CD14-positive monocyte (primary cell): Measurements from ENCODE around the gene CNPY2. TPM values are rescaled to one million over a fixed set of nuclear protein-coding genes. Genes with fewer than 3 reads are reported as not detected.
A peak's percentile ranks its signal among the peaks of the same experiment; 100 is the strongest.

ENCODE experiments used
- DNase-seq, 3 donors: peaks; one replicate each; pipeline ENCODE4 v3.0.0-alpha.2; 2011 to 2022
- H2AFZ ChIP-seq: 2 replicates; pipeline ENCODE4 v1.6.0; 2012; ENCODE audit warnings: mild to moderate bottlenecking, low read depth, low read length, inconsistent platforms; ENCODE audit not compliant: insufficient read depth, poor library complexity, severe bottlenecking
- H3K27ac ChIP-seq, 2 donors: 1 replicate in 1 of 2; 2 replicates in 1 of 2; pipeline ENCODE4 v1.5.1; 2012 to 2013; ENCODE audit warnings: low read length in 2 of 2, control low read depth in 1 of 2, inconsistent platforms in 1 of 2, low read depth in 1 of 2, mild to moderate bottlenecking in 1 of 2
- H3K27me3 ChIP-seq, 2 donors: one replicate each; pipeline versions ENCODE4 v1.6.0 to v1.6.1; 2011 to 2013; ENCODE audit warnings: low read length in 2 of 2; ENCODE audit not compliant: control insufficient read depth in 2 of 2, insufficient read depth in 2 of 2
- H3K36me3 ChIP-seq, 2 donors: replicated peaks in 1 of 2; 1 replicate in 1 of 2; 2 replicates in 1 of 2; pipeline versions ENCODE4 v1.5.1 to v1.6.1; 2012 to 2013; ENCODE audit warnings: low read length in 2 of 2, control low read depth in 1 of 2, inconsistent platforms in 1 of 2, mild to moderate bottlenecking in 1 of 2; ENCODE audit not compliant: insufficient read depth in 2 of 2, control insufficient read depth in 1 of 2
- H3K4me1 ChIP-seq, 2 donors: 1 replicate in 1 of 2; 2 replicates in 1 of 2; pipeline versions ENCODE4 v1.5.1 to v1.6.1; 2012 to 2013; ENCODE audit warnings: low read length in 2 of 2, control low read depth in 1 of 2, inconsistent platforms in 1 of 2, mild to moderate bottlenecking in 1 of 2, moderate library complexity in 1 of 2; ENCODE audit not compliant: insufficient read depth in 2 of 2, control insufficient read depth in 1 of 2
- H3K4me2 ChIP-seq: replicated peaks from 2 replicates; pipeline ENCODE3; 2012; ENCODE audit warnings: low read length, moderate library complexity, mild to moderate bottlenecking; ENCODE audit not compliant: poor library complexity, severe bottlenecking; ENCODE audit errors: extremely low read depth
- H3K4me3 ChIP-seq, 3 experiments: fragments of 200-600 bp in 1 of 3; sonication (generic) in 1 of 3; replicated peaks in 1 of 3; 1 replicate in 2 of 3; 2 replicates in 1 of 3; pipeline ENCODE4 v1.5.1; 2011 to 2013; ENCODE audit warnings: low read length in 3 of 3, mild to moderate bottlenecking in 3 of 3, control low read depth in 2 of 3, low read depth in 2 of 3, inconsistent platforms in 1 of 3, moderate library complexity in 1 of 3
- H3K79me2 ChIP-seq: 2 replicates; pipeline ENCODE4 v1.6.0; 2012; ENCODE audit warnings: mild to moderate bottlenecking, control low read depth, inconsistent platforms, low read length, moderate library complexity; ENCODE audit not compliant: insufficient read depth
- H3K9ac ChIP-seq: 2 replicates; pipeline ENCODE4 v1.6.0; 2017; ENCODE audit warnings: low read length, mild to moderate bottlenecking; ENCODE audit not compliant: insufficient read depth, poor library complexity, severe bottlenecking
- H3K9me3 ChIP-seq, 2 donors: replicated peaks in 1 of 2; 1 replicate in 1 of 2; 2 replicates in 1 of 2; pipeline versions ENCODE4 v1.5.1 to v1.6.1; 2012 to 2013; ENCODE audit warnings: low read length in 2 of 2, control low read depth in 1 of 2; ENCODE audit not compliant: control insufficient read depth in 1 of 2, insufficient read depth in 1 of 2
- H4K20me1 ChIP-seq: 2 replicates; pipeline ENCODE4 v1.6.0; 2012; ENCODE audit warnings: mild to moderate bottlenecking, low read length, control low read depth, moderate library complexity; ENCODE audit not compliant: insufficient read depth
- H3K27ac Mint-ChIP-seq, 7 donors: one replicate each; pipeline ENCODE4 v1.8.0; 2020; ENCODE audit warnings: mild to moderate bottlenecking in 7 of 7, mixed read lengths in 7 of 7, moderate library complexity in 6 of 7, inconsistent platforms in 2 of 7
- H3K27me3 Mint-ChIP-seq, 3 donors: one replicate each; pipeline ENCODE4 v1.8.0; 2021 to 2022; ENCODE audit warnings: low read depth in 3 of 3, mild to moderate bottlenecking in 3 of 3, mixed read lengths in 3 of 3, moderate library complexity in 3 of 3, inconsistent platforms in 1 of 3
- H3K36me3 Mint-ChIP-seq, 2 donors: one replicate each; pipeline ENCODE4 v1.8.0; 2020; ENCODE audit warnings: mixed read lengths in 2 of 2, inconsistent platforms in 1 of 2, mild to moderate bottlenecking in 1 of 2
- H3K4me1 Mint-ChIP-seq: one replicate; pipeline ENCODE4 v1.8.0; 2020; ENCODE audit warnings: mild to moderate bottlenecking, mixed read lengths
- H3K4me3 Mint-ChIP-seq, 2 donors: one replicate each; pipeline ENCODE4 v1.8.0; 2020; ENCODE audit warnings: mild to moderate bottlenecking in 2 of 2, mixed read lengths in 2 of 2, moderate library complexity in 1 of 2
- H3K9me3 Mint-ChIP-seq, 7 donors: one replicate each; pipeline ENCODE4 v1.8.0; 2020 to 2022; ENCODE audit warnings: mixed read lengths in 7 of 7, mild to moderate bottlenecking in 6 of 7, moderate library complexity in 6 of 7, inconsistent platforms in 2 of 7
- WGBS: methylation state at CpG from one replicate; pipeline ENCODE4 v1.1.5; 2013; ENCODE audit warnings: missing lambda C conversion rate; ENCODE audit not compliant: insufficient coverage; 5-methylcytosine and 5-hydroxymethylcytosine counted together
- intact Hi-C, 2 donors: fragments of 100-400 bp; cut with micrococcal nuclease; formaldehyde crosslinking; loops; one replicate each; pipeline versions ENCODE4 v1.15.0 to v1.15.1; 2023
- polyA plus RNA-seq, 3 donors: library from polyadenylated mRNA; depleted of rRNA in 1 of 3; unstranded in 2 of 3; stranded (reverse) in 1 of 3; fragments of 300-500 nt in 2 of 3; fragments of >200 nt in 1 of 3; fragmentation: Illumina TruSeq in 2 of 3; gene quantifications; 1 replicate in 2 of 3; 2 replicates in 1 of 3; pipeline ENCODE4 v1.2.3, GENCODE V29; 2012 to 2021
- TF ChIP-seq, protein P1 (sequence below): fragments of 200-600 bp; IDR thresholded peaks from one replicate; pipeline ENCODE4 v1.8.0; 2022; ENCODE audit warnings: antibody characterized with exemption, mild to moderate bottlenecking

Gene CNPY2
- polyA plus RNA-seq, 3 donors: 50.4 to 122 (median 121) TPM

DNA sequence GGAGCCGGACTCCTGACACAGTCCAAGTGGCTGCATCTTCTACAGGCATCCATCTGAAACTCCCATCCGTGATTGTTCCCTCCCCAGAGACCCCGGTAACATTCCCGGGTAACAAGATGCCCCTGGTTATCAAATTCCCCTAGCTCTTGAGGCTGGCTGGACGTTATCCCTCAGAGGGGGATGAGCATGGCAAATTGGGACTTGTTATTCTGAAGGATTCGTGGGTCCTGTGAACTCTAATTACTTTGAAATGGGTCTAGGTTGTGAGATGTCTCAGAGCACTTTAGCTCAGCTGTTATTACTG, 18.7 kb upstream of the CNPY2 start:
- TF ChIP-seq, protein P1, sequence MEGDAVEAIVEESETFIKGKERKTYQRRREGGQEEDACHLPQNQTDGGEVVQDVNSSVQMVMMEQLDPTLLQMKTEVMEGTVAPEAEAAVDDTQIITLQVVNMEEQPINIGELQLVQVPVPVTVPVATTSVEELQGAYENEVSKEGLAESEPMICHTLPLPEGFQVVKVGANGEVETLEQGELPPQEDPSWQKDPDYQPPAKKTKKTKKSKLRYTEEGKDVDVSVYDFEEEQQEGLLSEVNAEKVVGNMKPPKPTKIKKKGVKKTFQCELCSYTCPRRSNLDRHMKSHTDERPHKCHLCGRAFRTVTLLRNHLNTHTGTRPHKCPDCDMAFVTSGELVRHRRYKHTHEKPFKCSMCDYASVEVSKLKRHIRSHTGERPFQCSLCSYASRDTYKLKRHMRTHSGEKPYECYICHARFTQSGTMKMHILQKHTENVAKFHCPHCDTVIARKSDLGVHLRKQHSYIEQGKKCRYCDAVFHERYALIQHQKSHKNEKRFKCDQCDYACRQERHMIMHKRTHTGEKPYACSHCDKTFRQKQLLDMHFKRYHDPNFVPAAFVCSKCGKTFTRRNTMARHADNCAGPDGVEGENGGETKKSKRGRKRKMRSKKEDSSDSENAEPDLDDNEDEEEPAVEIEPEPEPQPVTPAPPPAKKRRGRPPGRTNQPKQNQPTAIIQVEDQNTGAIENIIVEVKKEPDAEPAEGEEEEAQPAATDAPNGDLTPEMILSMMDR: peak; percentile 38

DNA sequence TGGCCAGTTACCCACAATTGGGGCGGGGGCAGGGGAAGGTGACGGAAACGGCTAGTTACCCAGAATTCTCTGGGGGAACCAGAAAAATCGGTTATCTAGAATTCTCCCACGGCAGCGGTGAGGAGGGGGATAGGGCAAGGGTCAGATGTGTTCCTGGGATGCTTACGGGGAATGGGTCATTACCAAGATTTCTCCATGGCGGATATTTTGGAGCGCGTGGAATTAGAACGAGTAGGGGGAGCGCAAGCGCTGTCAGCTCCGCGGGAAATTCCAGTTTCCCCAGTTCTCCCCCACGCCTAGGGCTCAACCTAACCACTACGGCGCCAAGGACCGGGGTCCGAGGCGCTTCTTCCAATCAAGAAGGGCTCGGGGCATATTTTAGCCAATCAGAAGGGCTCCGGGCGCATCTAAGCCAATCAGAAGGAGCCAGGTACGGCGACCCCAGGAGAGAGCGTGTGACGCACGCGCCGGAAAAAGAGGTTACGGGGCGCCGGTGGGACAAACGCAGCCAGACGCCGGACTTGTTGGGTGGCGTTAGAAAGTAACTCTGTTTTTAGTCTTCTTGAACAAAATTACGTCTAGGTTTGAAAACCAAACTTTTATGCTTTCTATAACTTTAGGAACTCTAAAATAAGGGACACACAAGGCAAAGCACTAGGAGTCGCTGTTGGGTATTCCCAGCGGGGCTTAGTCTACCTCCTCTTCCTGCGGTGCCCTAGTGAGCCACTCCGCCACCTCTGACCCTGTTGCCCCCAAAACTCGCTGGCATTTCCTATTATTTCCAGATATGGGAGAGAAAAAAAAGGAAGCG, 18.1 kb upstream of the CNPY2 start, which contains the start of gene PAN2:
Gene PAN2, minus strand, starts transcription at position 322 of the 811 bp plus-strand sequence. CDS start 906 bp downstream, outside the sequence.
- peak within 1 kb of the TSS; percentile 50 to 79 (median 64) for H3K4me3 ChIP-seq
- H2AFZ ChIP-seq: peak within 1 kb of the TSS; percentile 82
- no peaks in the 10 kb centered on the region for H3K27me3 ChIP-seq
- H3K36me3 ChIP-seq: no peaks in the 10 kb centered on the region
- H3K9ac ChIP-seq: peak within 1 kb of the TSS; percentile 90
- TF ChIP-seq, protein P1: peak; percentile 74
- Mint-ChIP-seq H3K27ac (peak within 1 kb of the TSS; percentile 99 to 100 (median 100)), H3K4me1 (peaks cover 53% of the 10 kb centered on the region), H3K27me3 (peaks cover 0 to 3% (median 2%) of the 10 kb centered on the region in 3 donors), H3K9me3 (peaks cover 0 to 3% (median 0%) of the 10 kb centered on the region in 7 donors), H3K4me3 (peak within 1 kb of the TSS; percentile 83 to 94), H3K36me3 (peaks cover 3 to 8% of the 10 kb centered on the region in 2 donors)
- DNase-seq: peak; percentile 93 to 97 (median 93)
- intact Hi-C loops: loop anchor here in 1 of 2 donors (2.0 to 10.0 kb wide), 2 partner anchors 17 to 131 kb away; partner anchors contain the start of gene SPRYD4
- H3K27ac ChIP-seq: peak within 1 kb of the TSS; percentile 94 to 99
- no peaks in the 10 kb centered on the region for H4K20me1 ChIP-seq
- peaks cover 53 to 56% of the 10 kb centered on the region in 2 donors for H3K4me1 ChIP-seq
- peaks cover 17% of the 10 kb centered on the region for H3K79me2 ChIP-seq
- H3K4me2 ChIP-seq: peak within 1 kb of the TSS; percentile 83
- WGBS: 0% methylated on average over 27 of the region's 45 CpGs
- H3K9me3 ChIP-seq: no peaks in the 10 kb centered on the region

More for the DNA sequence above, 18.7 kb upstream of the CNPY2 start:
- H3K36me3 Mint-ChIP-seq: peaks cover 3 to 8% of the 10 kb centered on the region in 2 donors
- no peaks in the 10 kb centered on the region for H4K20me1 ChIP-seq
- H2AFZ ChIP-seq: peak overlapping the region; percentile 82
- peaks cover 0 to 3% (median 2%) of the 10 kb centered on the region in 3 donors for H3K27me3 Mint-ChIP-seq
- peaks cover 59% of the 10 kb centered on the region for H3K4me1 Mint-ChIP-seq
- H3K27me3 ChIP-seq: no peaks in the 10 kb centered on the region
- H3K79me2 ChIP-seq: peaks cover 17% of the 10 kb centered on the region
- no peaks in the 10 kb centered on the region for H3K9me3 ChIP-seq
- H3K27ac Mint-ChIP-seq: peak overlapping the region; percentile 99 to 100 (median 100)
- H3K4me3 Mint-ChIP-seq: peak overlapping the region; percentile 83 to 94
- H3K9me3 Mint-ChIP-seq: peaks cover 0 to 3% (median 0%) of the 10 kb centered on the region in 7 donors
- H3K4me2 ChIP-seq: peak overlapping the region; percentile 83
- no CpG with 5 or more reads among the region's 6 CpGs for WGBS
- H3K36me3 ChIP-seq: no peaks in the 10 kb centered on the region
- peak overlapping the region; percentile 50 to 79 (median 64) for H3K4me3 ChIP-seq
- no peak for DNase-seq
- H3K9ac ChIP-seq: peak overlapping the region; percentile 90
- H3K27ac ChIP-seq: peak overlapping the region; percentile 94 to 99
- intact Hi-C loops: loop anchor here in 1 of 2 donors (10.0 kb wide), 1 partner anchor 130 kb away; the partner anchor contains the start of gene SPRYD4
- peaks cover 59 to 61% of the 10 kb centered on the region in 2 donors for H3K4me1 ChIP-seq
